ENCODE results near the gene ADAM11. TPM values are rescaled to one million over a fixed set of nuclear protein-coding genes. Genes with fewer than 3 reads are reported as not detected.

The ADAM11 gene
- total and polyA plus RNA-seq, 2 of the 13 experiments (the other 11 are each of a cell fraction or from before 2014, with no cell fraction given), result 0.38 to 0.91 TPM

DNA sequence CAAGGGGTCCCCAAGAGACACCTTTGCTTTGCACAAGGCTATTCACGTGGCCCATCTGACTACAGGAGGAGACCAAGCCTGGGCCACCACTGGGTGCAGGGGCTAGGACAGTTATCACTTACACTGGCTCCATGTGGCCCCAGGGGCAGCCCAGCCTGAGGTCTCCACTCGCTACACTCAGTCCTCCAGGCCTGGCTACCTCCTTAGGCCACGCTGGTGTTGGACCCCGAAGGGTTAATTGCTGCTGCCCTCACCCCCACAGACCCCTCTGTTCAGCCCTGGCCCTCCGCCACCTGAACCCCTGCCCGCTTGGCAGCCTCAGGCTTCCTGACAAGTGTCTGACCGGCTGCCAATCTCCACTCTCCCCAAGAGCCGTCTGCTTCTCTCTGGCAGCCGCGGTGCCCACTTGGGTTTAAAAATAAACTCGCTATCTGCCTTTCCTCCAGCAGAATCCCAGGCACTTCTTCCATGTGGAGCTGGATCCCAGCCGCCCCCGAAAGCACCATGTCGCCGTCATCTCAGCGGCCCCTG lies 27.8 kb downstream of the ADAM11 start:
- CTCF ChIA-PET (ENCODE audit: low intra/inter-chr PET ratio, low total read pairs), result no interaction called here

DNA sequence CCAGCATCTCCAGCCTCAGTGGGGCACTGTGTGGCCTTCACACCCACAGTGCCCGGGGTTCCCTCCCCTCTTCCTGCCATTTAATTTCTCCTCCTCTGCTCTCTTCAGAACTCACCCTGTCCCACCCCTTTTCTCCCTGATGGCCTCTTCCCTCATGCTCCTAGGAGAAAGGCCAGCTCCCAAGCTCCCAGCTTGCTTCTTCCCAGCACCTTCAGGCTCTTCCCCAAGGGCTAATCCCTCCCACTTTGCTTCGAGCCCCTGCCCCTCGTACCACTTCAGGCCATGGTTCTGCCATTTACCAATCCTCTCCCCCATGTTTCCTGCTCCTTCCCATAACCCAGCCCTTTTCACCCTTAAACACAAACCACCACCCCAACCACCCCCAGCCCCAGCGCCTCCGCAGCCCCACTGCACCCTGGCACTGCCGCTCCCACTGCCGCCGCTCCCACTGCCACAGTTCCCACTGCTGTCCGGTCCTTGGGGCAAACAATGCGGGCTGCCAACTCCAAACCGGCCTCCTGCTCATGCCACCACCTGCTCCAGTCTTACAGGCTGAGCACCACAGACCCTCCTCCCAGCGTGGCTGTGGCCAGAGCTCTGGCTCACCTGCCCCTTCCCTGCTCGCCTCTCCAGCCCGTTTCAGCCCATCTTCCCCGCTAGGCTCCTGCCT lies 28.6 kb downstream of the ADAM11 start:
- no TSS peak for BruUV-seq (replicated peaks)
- H3K27me3 ChIP-seq (ENCODE audit: control insufficient read depth in 1 of 2, insufficient read depth in 2 of 2, low read length in 2 of 2), result peaks cover 7 to 44% of the 10 kb centered on the region in 2 experiments; a peak in 4 of 5 replicates
- CTCF ChIA-PET (ENCODE audit: low intra/inter-chr PET ratio, low total read pairs), result no interaction called here
- DNase-seq (ENCODE audit: low spot score), result no peak
- H2AFZ ChIP-seq (ENCODE audit: low read length), result no peak overlapping the region
- H3K9ac ChIP-seq (ENCODE audit: insufficient read depth, low read depth, low read length), result no peak overlapping the region
- H3K36me3 ChIP-seq (replicated peaks in 1 of 2; ENCODE audit: control insufficient read depth in 1 of 2, insufficient read depth in 2 of 2, low read length in 2 of 2), result no peaks in the 10 kb centered on the region
- POLR2A ChIA-PET, result no interaction called here
- peaks cover 7% of the 10 kb centered on the region; the same call in 1 of the 2 replicates for H3K4me1 ChIP-seq (ENCODE audit: insufficient read depth, low read length)
- no peak overlapping the region for H3K27ac ChIP-seq (ENCODE audit: extremely low read length, insufficient read depth, low read length)
- no peak overlapping the region for H3K4me3 ChIP-seq (replicated peaks in 1 of 3; ENCODE audit: insufficient read depth in 1 of 3, low read depth in 2 of 3, low read length in 3 of 3)
- no peak for ATAC-seq
- no peaks in the 10 kb centered on the region for H4K20me1 ChIP-seq (ENCODE audit: insufficient read depth, low read length)
- in situ Hi-C loops (cut with HindIII; ENCODE audit: extremely low pct_ligation_motif_present, low pct_unique_long_range_greater_than_20kb), result loop anchor here (25.0 kb wide), 1 partner anchor 225 kb away; no protein-coding TSS in a partner anchor
- WGBS (ENCODE audit: low lambda C conversion rate), result 44% methylated on average over 15 of the region's 15 CpGs
- no peaks in the 10 kb centered on the region for H3K9me3 ChIP-seq (ENCODE audit: low read length)
- no peaks in the 10 kb centered on the region for H3K79me2 ChIP-seq (ENCODE audit: insufficient read depth, low read length)
- H3K4me2 ChIP-seq (ENCODE audit: low read depth, low read length), result no peak overlapping the region
- intact Hi-C loops (cut with micrococcal nuclease; ENCODE audit: unreplicated experiment), result no loop called here
- no peak for FAIRE-seq
- TF ChIP-seq NPAS2 (CRISPR knock-in tag; IDR thresholded peaks at IDR 0.05; ENCODE audit: borderline replicate concordance), result no peak
- TF ChIP-seq, protein P1, sequence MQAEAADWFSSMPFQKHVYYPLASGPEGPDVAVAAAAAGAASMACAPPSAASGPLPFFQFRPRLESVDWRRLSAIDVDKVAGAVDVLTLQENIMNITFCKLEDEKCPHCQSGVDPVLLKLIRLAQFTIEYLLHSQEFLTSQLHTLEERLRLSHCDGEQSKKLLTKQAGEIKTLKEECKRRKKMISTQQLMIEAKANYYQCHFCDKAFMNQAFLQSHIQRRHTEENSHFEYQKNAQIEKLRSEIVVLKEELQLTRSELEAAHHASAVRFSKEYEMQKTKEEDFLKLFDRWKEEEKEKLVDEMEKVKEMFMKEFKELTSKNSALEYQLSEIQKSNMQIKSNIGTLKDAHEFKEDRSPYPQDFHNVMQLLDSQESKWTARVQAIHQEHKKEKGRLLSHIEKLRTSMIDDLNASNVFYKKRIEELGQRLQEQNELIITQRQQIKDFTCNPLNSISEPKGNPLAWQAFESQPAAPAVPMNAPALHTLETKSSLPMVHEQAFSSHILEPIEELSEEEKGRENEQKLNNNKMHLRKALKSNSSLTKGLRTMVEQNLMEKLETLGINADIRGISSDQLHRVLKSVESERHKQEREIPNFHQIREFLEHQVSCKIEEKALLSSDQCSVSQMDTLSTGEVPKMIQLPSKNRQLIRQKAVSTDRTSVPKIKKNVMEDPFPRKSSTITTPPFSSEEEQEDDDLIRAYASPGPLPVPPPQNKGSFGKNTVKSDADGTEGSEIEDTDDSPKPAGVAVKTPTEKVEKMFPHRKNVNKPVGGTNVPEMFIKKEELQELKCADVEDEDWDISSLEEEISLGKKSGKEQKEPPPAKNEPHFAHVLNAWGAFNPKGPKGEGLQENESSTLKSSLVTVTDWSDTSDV (CRISPR knock-in tag; IDR thresholded peaks at IDR 0.05), result no peak
- no peak for TF ChIP-seq MIER3 (CRISPR knock-in tag; IDR thresholded peaks at IDR 0.05; ENCODE audit: borderline replicate concordance)
- TF ChIP-seq ZNF562 (CRISPR knock-in tag; IDR thresholded peaks at IDR 0.05; ENCODE audit: borderline replicate concordance), result no peak
- TF ChIP-seq IKZF4 (CRISPR knock-in tag; IDR thresholded peaks at IDR 0.05; ENCODE audit: borderline replicate concordance, low read depth, not compliant biosample characterization), result no peak
- TF ChIP-seq ZNF569 (CRISPR knock-in tag; IDR thresholded peaks at IDR 0.05; ENCODE audit: borderline replicate concordance), result no peak
- no peak for TF ChIP-seq ONECUT2 (CRISPR knock-in tag; IDR thresholded peaks at IDR 0.05)
- no peak for TF ChIP-seq ZNF768 (CRISPR knock-in tag; IDR thresholded peaks at IDR 0.05)

More for the DNA sequence above, 27.8 kb downstream of the ADAM11 start:
- no peaks in the 10 kb centered on the region for H3K9me3 ChIP-seq (ENCODE audit: low read length)
- no peaks in the 10 kb centered on the region for H4K20me1 ChIP-seq (ENCODE audit: insufficient read depth, low read length)
- peaks cover 14% of the 10 kb centered on the region; the same call in 1 of the 2 replicates for H3K4me1 ChIP-seq (ENCODE audit: insufficient read depth, low read length)
- no peaks in the 10 kb centered on the region for H3K36me3 ChIP-seq (replicated peaks in 1 of 2; ENCODE audit: control insufficient read depth in 1 of 2, insufficient read depth in 2 of 2, low read length in 2 of 2)
- in situ Hi-C loops (cut with HindIII; ENCODE audit: extremely low pct_ligation_motif_present, low pct_unique_long_range_greater_than_20kb), result loop anchor here (25.0 kb wide), 1 partner anchor 226 kb away; no protein-coding TSS in a partner anchor
- WGBS (ENCODE audit: low lambda C conversion rate), result 44% methylated on average over 13 of the region's 16 CpGs
- POLR2A ChIA-PET, result no interaction called here
- no peak overlapping the region for H2AFZ ChIP-seq (ENCODE audit: low read length)
- H3K79me2 ChIP-seq (ENCODE audit: insufficient read depth, low read length), result no peaks in the 10 kb centered on the region
- FAIRE-seq (no peak), ATAC-seq (peak; percentile 11; the same call in 1 of the 3 replicates), DNase-seq (ENCODE audit: low spot score) (no peak)
- BruUV-seq (replicated peaks), result no TSS peak
- H3K27me3 ChIP-seq (ENCODE audit: control insufficient read depth in 1 of 2, insufficient read depth in 2 of 2, low read length in 2 of 2), result peaks cover 7 to 45% of the 10 kb centered on the region in 2 experiments; a peak in 4 of 5 replicates
- intact Hi-C loops (cut with micrococcal nuclease; ENCODE audit: unreplicated experiment), result no loop called here
- no peak overlapping the region for H3K4me3 ChIP-seq (replicated peaks in 1 of 3; ENCODE audit: insufficient read depth in 1 of 3, low read depth in 2 of 3, low read length in 3 of 3)
- no peak for TF ChIP-seq ZFP62 (CRISPR knock-in tag; IDR thresholded peaks at IDR 0.05)
- no peak for TF ChIP-seq ZNF17 (CRISPR knock-in tag; IDR thresholded peaks at IDR 0.05)
- TF ChIP-seq ZC3H4 (CRISPR knock-in tag; IDR thresholded peaks at IDR 0.05; ENCODE audit: borderline replicate concordance), result no peak
- no peak overlapping the region for H3K4me2 ChIP-seq (ENCODE audit: low read depth, low read length)
- no peak overlapping the region for H3K9ac ChIP-seq (ENCODE audit: insufficient read depth, low read depth, low read length)
- no peak overlapping the region for H3K27ac ChIP-seq (ENCODE audit: extremely low read length, insufficient read depth, low read length)
